K562 (cell line): Measurements from ENCODE around the gene SEC16A. TPM values are rescaled to one million over a fixed set of nuclear protein-coding genes. Genes with fewer than 3 reads are reported as not detected.

Experiments used
- ATAC-seq: fragments of 200-7000 bp; cut with Tn5 transposase; 3 replicates; pipeline ENCODE4 v1.9.1; 2020; ENCODE audit warnings: moderate library complexity
- BruUV-seq: library from RNA; stranded (reverse); fragments of 400-500 nt; replicated peaks from 2 replicates; lab custom pipeline; 2021; lab: Mats Ljungman, UMichigan
- CTCF ChIA-PET: fragments of 300-600 bp; formaldehyde crosslinking; extraction: SDS; loops from one replicate; lab custom pipeline; 2021; ENCODE audit warnings: low intra/inter-chr PET ratio; lab: Yijun Ruan, JAX
- POLR2A ChIA-PET: fragments of 300-600, 350-650 bp; sonication (Branson Sonifier 250); formaldehyde crosslinking; extraction: SDS; loops from one replicate; lab custom pipeline; 2021; ENCODE audit warnings: antibody characterized with exemption, inconsistent platforms; lab: Yijun Ruan, JAX
- DNase-seq, 4 experiments: peaks; one replicate each; pipeline versions ENCODE4 v3.0.0 to v3.0.0-alpha.2; 2011 to 2018; ENCODE audit warnings: low spot score in 3 of 4, mixed read lengths in 3 of 4; ENCODE audit errors: extremely low read depth in 1 of 4
- FAIRE-seq: peaks from 2 replicates; lab custom pipeline; 2011; peaks lifted over from hg19 to GRCh38; lab: Jason Lieb, UNC
- H2AFZ ChIP-seq: 2 replicates; pipeline ENCODE4 v1.6.0; 2011; ENCODE audit warnings: low read depth, low read length, control low read depth, inconsistent platforms
- H3K27ac ChIP-seq: fragments of 200-600 bp; 3 replicates; pipeline ENCODE4 v1.8.0; 2011; ENCODE audit warnings: low read depth, mild to moderate bottlenecking, control low read depth, inconsistent platforms, low read length, moderate library complexity, mixed read lengths; ENCODE audit errors: extremely low read depth
- H3K27me3 ChIP-seq, 2 experiments: fragments of 300-600 bp in 1 of 2; 2 replicates in 1 of 2; 3 replicates in 1 of 2; pipeline versions ENCODE4 v1.6.0 to v1.8.0; 2011; ENCODE audit warnings: inconsistent platforms in 2 of 2, low read length in 2 of 2, mild to moderate bottlenecking in 1 of 2, mixed read lengths in 1 of 2, moderate library complexity in 1 of 2; ENCODE audit not compliant: control insufficient read depth in 2 of 2, insufficient read depth in 2 of 2
- H3K36me3 ChIP-seq: fragments of 300-600 bp; 3 replicates; pipeline ENCODE4 v1.8.0; 2011; ENCODE audit warnings: mild to moderate bottlenecking, low read length, inconsistent platforms; ENCODE audit not compliant: control insufficient read depth, insufficient read depth
- H3K4me1 ChIP-seq, 2 experiments: fragments of 200-600 bp in 1 of 2; replicated peaks in 1 of 2; 2 replicates in 1 of 2; 3 replicates in 1 of 2; pipeline versions ENCODE4 v1.5.1 to v1.8.0; 2011; ENCODE audit warnings: inconsistent platforms in 2 of 2, low read length in 2 of 2, mild to moderate bottlenecking in 1 of 2, mixed read lengths in 1 of 2, moderate library complexity in 1 of 2; ENCODE audit not compliant: control insufficient read depth in 2 of 2, insufficient read depth in 2 of 2
- H3K4me2 ChIP-seq: 2 replicates; pipeline ENCODE4 v1.6.1; 2011; ENCODE audit warnings: low read length, control low read depth, inconsistent platforms, mixed read lengths; ENCODE audit not compliant: insufficient read depth
- H3K4me3 ChIP-seq: fragments of 200-600 bp; sonication (generic), shearing (Covaris generic); 2 replicates; pipeline ENCODE4 v1.5.1; 2016; ENCODE audit warnings: control low read depth, inconsistent platforms
- H3K79me2 ChIP-seq: fragments of 200-600 bp; 3 replicates; pipeline ENCODE4 v1.8.0; 2011; ENCODE audit warnings: low read length, inconsistent platforms; ENCODE audit not compliant: control insufficient read depth, insufficient read depth
- H3K9ac ChIP-seq, 2 experiments: 2 replicates each; pipeline versions ENCODE4 v1.6.0 to v1.6.1; 2011; ENCODE audit warnings: low read depth in 2 of 2, low read length in 2 of 2, control low read depth in 1 of 2, inconsistent platforms in 1 of 2, mild to moderate bottlenecking in 1 of 2, mixed read lengths in 1 of 2; ENCODE audit not compliant: insufficient read depth in 1 of 2
- H3K9me1 ChIP-seq: one replicate; pipeline ENCODE4 v1.6.0; 2011; ENCODE audit warnings: inconsistent platforms, mild to moderate bottlenecking, low read length, moderate library complexity; ENCODE audit not compliant: control insufficient read depth, insufficient read depth
- H3K9me3 ChIP-seq: replicated peaks from 2 replicates; pipeline ENCODE4 v1.5.1; 2011; ENCODE audit warnings: low read depth, low read length, inconsistent platforms; ENCODE audit not compliant: control insufficient read depth, insufficient read depth
- H4K20me1 ChIP-seq: replicated peaks from 2 replicates; pipeline ENCODE4 v1.6.1; 2011; ENCODE audit warnings: low read length, inconsistent platforms, mixed read lengths; ENCODE audit not compliant: control insufficient read depth, insufficient read depth
- MYNN ChIP-seq, 2 experiments: sonication (generic); formaldehyde crosslinking in 1 of 2; IDR thresholded peaks; 2 replicates each; pipeline versions ENCODE4 v1.5.0 to v1.6.1; 2016 to 2020; ENCODE audit warnings: antibody characterized with exemption in 1 of 2, missing genetic modification reagents in 1 of 2
- POLR2G ChIP-seq: fragments of 200-400 bp; formaldehyde crosslinking; IDR thresholded peaks from 2 replicates; pipeline ENCODE4 v1.6.1; 2017; ENCODE audit warnings: low read depth, mild to moderate bottlenecking, antibody characterized with exemption, low read length, moderate library complexity
- RBFOX2 ChIP-seq: fragments of 200-400 bp; formaldehyde crosslinking; IDR thresholded peaks from 2 replicates; pipeline ENCODE4 v1.6.1; 2017; ENCODE audit warnings: low read depth, mild to moderate bottlenecking, low read length, moderate library complexity
- WGBS: fragments of 100-300 bp; shearing (Covaris generic); methylation state at CpG from one replicate; pipeline ENCODE4 v1.1.6; 2016; ENCODE audit warnings: low coverage, mixed read lengths; ENCODE audit not compliant: insufficient coverage; ENCODE audit errors: missing lambda C conversion rate; 5-methylcytosine and 5-hydroxymethylcytosine counted together
- in situ Hi-C: fragments of 300-500 bp; cut with MboI; formaldehyde crosslinking; loops from 4 replicates; pipeline ENCODE4 v1.15.0; 2018; ENCODE audit warnings: inconsistent platforms, mixed read lengths
- intact Hi-C: fragments of 100-400 bp; cut with micrococcal nuclease; formaldehyde crosslinking; loops from 2 replicates; pipeline ENCODE4 v1.14.2; 2022
- polyA plus RNA-seq, 8 experiments: library from polyadenylated mRNA; depleted of rRNA in 4 of 8; stranded (reverse) in 5 of 8; unstranded in 3 of 8; fragments of >200 nt; fragmentation: Nextera tagmentation in 2 of 8; fragmentation: Illumina TruSeq in 1 of 8; extraction: Ambion mirVana in 2 of 8; extraction: Trizol in 1 of 8; gene quantifications; 2 replicates each; pipeline versions ENCODE4 v1.2.1 to v1.2.3, GENCODE V29; 2011 to 2014; ENCODE audit warnings: inconsistent platforms in 1 of 8, missing spikeins in 1 of 8
- total RNA-seq, 7 experiments: library from RNA; depleted of rRNA in 6 of 7; stranded (reverse); fragments of >200 nt in 6 of 7; fragmentation: Illumina TruSeq in 2 of 7; extraction: Trizol in 2 of 7; gene quantifications; 2 replicates each; pipeline versions ENCODE4 v1.2.1 to v1.2.3, GENCODE V29; 2011 to 2021; ENCODE audit warnings: low replicate concordance in 1 of 7
- TF ChIP-seq, protein P1 (sequence below): fragments of 450-650 bp; IDR thresholded peaks from 2 replicates; pipeline ENCODE4 v1.6.1; 2016; ENCODE audit warnings: low read depth, mild to moderate bottlenecking, moderate library complexity

SEC16A gene
- total and polyA plus RNA-seq, 9 of the 15 experiments (the other 6 are each of a cell fraction or from before 2014, with no cell fraction given), result 8.3 to 62.8 (median 14.0) TPM

DNA sequence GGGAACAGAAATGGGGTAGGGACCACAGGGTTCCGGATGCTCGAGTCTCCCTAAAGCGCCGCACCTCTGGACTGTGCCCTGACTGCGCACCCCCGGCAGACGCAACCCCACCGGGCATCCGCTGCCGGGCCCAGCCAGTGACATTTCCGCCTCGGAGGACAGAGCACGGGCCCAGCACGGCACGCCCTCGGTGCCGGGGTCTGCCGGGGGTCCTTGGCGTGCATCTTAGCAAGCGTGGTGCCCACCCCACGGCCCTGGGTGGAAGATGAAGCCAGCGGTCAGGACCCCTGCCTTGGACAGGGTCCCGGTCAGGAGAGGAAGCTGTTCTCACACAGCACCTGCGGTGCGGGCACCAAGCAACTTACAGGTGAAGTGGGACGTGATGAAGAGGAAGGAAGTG, 50.2 kb downstream of the SEC16A start:
- H3K4me1 ChIP-seq, result peaks cover 9 to 48% of the 10 kb centered on the region in 2 experiments
- H3K9me3 ChIP-seq, result no peaks in the 10 kb centered on the region
- ChIA-PET CTCF (no interaction called here), POLR2A (interaction anchor here (0.7 to 5.6 kb wide), 3 partner anchors 9 to 11 kb away, joined by 3 to 33 read pairs (median 3); no protein-coding TSS in a partner anchor)
- peaks cover 61% of the 10 kb centered on the region; the same call in 1 of the 3 replicates for H3K36me3 ChIP-seq
- WGBS, result 99% methylated on average over 14 of the region's 26 CpGs
- H3K79me2 ChIP-seq, result peaks cover 29% of the 10 kb centered on the region
- no peak for FAIRE-seq
- H4K20me1 ChIP-seq, result peaks cover 11% of the 10 kb centered on the region; the same call in 1 of the 2 replicates
- in situ Hi-C loops (no loop called here), intact Hi-C loops (no loop called here)
- H3K4me2 ChIP-seq, result no peak overlapping the region
- no peaks in the 10 kb centered on the region for H3K27me3 ChIP-seq
- H3K9me1 ChIP-seq, result peaks cover 10% of the 10 kb centered on the region
- H3K9ac ChIP-seq, result no peak overlapping the region; a peak in 1 of 4 replicates
- H3K27ac ChIP-seq, result no peak overlapping the region
- BruUV-seq, result no TSS peak
- H3K4me3 ChIP-seq, result no peak overlapping the region
- no peak for ATAC-seq
- no peak for DNase-seq
- H2AFZ ChIP-seq, result no peak overlapping the region
- TF ChIP-seq RBFOX2, result 0 out of 2 replicates have a peak, but pooled peaks have one; percentile 11
- TF ChIP-seq, protein P1, sequence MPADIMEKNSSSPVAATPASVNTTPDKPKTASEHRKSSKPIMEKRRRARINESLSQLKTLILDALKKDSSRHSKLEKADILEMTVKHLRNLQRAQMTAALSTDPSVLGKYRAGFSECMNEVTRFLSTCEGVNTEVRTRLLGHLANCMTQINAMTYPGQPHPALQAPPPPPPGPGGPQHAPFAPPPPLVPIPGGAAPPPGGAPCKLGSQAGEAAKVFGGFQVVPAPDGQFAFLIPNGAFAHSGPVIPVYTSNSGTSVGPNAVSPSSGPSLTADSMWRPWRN, result no peak
- no peak for TF ChIP-seq MYNN (IDR thresholded peaks at IDR 0.05)
- TF ChIP-seq MYNN (CRISPR knock-in tag; IDR thresholded peaks at IDR 0.05), result no peak
- TF ChIP-seq POLR2G, result 0 out of 2 replicates have a peak, but pooled peaks have one; percentile 0
